HuH-7.5 (cell line): ENCODE measurements around the gene PLEKHG5.
A peak's percentile ranks its signal among the peaks of the same experiment; 100 is the strongest.

ENCODE experiments used
- DNase-seq: peaks from one replicate; pipeline ENCODE4 v3.0.0; 2011; ENCODE audit warnings: low spot score

The PLEKHG5 gene

GRCh38 chr1:6509220-6509918 is 17.9 kb upstream of the PLEKHG5 start:
- DNase-seq: no peak

- no peak for DNase-seq
These were observed 17.3 kb upstream of the PLEKHG5 start for GRCh38 chr1:6508816-6509189.

GRCh38 chr1:6508154-6508815 is 16.8 kb upstream of the PLEKHG5 start:
- DNase-seq: no peak

- DNase-seq: no peak
These were observed 16.0 kb upstream of the PLEKHG5 start for GRCh38 chr1:6507461-6507911.

GRCh38 chr1:6507037-6507428 is 15.6 kb upstream of the PLEKHG5 start:
- DNase-seq: no peak

- DNase-seq: no peak
These were observed 15.0 kb upstream of the PLEKHG5 start for GRCh38 chr1:6506210-6507036.

- no peak for DNase-seq
These were observed 14.1 kb upstream of the PLEKHG5 start for GRCh38 chr1:6505367-6506209.

GRCh38 chr1:6504887-6505286 is 13.4 kb upstream of the PLEKHG5 start:
- DNase-seq: no peak

- DNase-seq: no peak
These were observed 12.6 kb upstream of the PLEKHG5 start for GRCh38 chr1:6503884-6504602.

GRCh38 chr1:6502000-6502891 is 10.8 kb upstream of the PLEKHG5 start:
- no peak for DNase-seq

GRCh38 chr1:6501279-6501813 is 9.9 kb upstream of the PLEKHG5 start:
- DNase-seq: no peak

GRCh38 chr1:6500544-6501278 is 9.2 kb upstream of the PLEKHG5 start:
- no peak for DNase-seq

- DNase-seq: no peak
These were observed 7.8 kb upstream of the PLEKHG5 start for GRCh38 chr1:6499296-6499695.

- DNase-seq: no peak
These were observed 7.2 kb upstream of the PLEKHG5 start for GRCh38 chr1:6498576-6499111.

GRCh38 chr1:6497867-6498575 is 6.6 kb upstream of the PLEKHG5 start:
- no peak for DNase-seq

- DNase-seq: peak; percentile 73
These were observed 5.9 kb upstream of the PLEKHG5 start for GRCh38 chr1:6497215-6497866.

GRCh38 chr1:6496890-6497214 is 5.4 kb upstream of the PLEKHG5 start:
- DNase-seq: no peak

- no peak for DNase-seq
These were observed 4.9 kb upstream of the PLEKHG5 start for GRCh38 chr1:6496365-6496721.
